GM18507 (cell line): Measurements from ENCODE around the gene MRPS18A.

Experiments used
- DNase-seq: peaks from one replicate; pipeline ENCODE4 v3.0.0; 2011; ENCODE audit warnings: low read depth; ENCODE audit not compliant: insufficient read length; ENCODE audit errors: extremely low spot score
- FAIRE-seq: peaks from 2 replicates; lab custom pipeline; 2011; peaks lifted over from hg19 to GRCh38; lab: Jason Lieb, UNC

Gene MRPS18A

DNA sequence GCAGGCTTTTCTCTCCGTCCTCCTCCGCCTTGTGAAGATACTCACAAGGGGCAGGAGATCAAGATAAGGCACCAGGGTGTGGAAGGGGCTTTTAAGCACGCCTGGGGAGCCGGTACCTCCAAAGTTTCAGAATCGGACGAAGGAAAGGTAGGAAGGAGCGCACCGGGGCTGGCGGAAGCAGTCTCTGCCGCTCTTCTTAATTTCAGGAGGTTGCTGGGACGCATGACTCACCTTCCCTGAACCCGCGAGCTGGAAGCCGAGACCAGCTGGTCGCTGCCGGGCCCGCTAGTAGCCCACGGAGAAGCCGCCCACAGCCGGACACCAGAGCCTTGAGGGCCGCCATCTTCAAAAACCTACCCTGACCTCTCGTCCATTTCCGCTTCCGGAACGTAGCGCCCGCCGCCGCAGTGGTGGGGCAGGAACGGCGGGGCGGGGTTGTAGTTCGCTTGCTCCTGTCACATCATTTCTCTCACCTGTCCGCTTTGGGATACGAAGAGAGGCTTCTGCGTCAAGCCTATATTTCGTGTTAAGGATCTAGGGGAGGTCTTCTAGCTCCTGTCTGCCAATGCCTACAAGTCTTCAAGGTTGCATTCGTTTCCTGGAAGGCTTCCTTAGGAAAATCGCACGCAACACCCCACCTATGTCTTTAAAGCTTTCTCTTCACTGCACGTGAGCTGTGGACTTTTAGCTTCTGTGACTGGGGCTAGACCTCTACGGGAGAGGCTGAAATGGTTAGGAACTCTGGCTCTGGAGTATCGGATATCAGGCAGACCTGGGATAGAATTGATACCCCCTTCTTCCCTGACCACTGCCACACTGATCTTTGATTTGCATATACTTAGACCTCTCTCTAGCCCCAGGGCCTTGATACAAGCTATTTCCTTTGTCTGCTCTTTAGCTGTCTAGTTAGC is at the start of gene MRPS18A:
Gene MRPS18A (minus strand): TSS at position 355 of the 911 bp plus-strand sequence. CDS start 12 bp downstream, at position 343.
- FAIRE-seq (peak; percentile 85), DNase-seq (peak; percentile 78)

DNA sequence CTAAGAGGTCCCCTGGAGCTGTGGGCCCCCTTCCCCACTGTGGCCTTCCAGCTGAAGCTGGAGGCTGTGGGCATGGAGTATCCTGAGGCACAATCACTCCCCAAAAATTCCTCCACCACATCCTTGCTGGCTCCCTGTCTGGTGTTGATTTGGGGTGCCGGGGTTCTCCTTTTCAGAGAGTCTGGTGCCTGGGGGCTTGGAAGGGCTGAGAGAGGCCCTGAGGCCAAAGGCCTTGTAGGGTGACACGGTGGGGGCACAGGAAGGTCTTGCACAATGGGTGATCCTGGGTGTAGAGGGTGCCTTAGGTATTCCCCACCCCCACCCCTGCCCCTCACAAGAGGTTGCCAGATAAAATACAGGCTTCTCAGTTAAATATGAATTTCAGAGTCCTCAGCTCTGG is 49.3 kb upstream of the MRPS18A start:
- no peak for DNase-seq

DNA sequence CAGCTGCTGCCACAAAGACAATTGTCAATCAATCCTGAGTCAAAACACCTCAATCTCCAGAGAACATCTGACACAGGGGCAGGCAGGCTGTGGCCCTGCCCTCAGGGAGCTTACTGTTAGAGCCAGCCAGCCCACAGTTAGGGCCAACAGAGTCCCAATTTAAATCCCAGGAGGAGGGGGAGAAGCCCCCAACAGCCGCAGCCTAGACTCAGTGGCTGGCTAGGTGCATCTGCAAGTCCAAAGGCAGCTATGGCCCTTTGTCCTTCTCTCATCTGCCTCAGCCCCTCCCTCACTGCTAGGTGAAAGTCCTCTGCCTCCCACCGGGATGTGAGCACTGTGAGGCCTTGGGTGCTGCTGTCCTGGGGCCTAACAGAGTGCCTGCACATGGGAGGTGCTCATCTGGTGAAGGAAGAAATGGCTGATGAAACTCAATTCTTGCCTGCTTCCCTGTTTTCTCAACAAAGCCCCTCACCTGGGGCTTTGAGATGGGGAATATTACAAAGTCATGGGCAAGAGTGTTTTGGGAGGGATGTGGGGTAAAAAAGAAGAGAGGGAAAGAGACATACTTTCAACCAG is 48.7 kb upstream of the MRPS18A start:
- no peak for DNase-seq
- FAIRE-seq: no peak

More for the DNA sequence above, 49.3 kb upstream of the MRPS18A start:
- no peak for FAIRE-seq

DNA sequence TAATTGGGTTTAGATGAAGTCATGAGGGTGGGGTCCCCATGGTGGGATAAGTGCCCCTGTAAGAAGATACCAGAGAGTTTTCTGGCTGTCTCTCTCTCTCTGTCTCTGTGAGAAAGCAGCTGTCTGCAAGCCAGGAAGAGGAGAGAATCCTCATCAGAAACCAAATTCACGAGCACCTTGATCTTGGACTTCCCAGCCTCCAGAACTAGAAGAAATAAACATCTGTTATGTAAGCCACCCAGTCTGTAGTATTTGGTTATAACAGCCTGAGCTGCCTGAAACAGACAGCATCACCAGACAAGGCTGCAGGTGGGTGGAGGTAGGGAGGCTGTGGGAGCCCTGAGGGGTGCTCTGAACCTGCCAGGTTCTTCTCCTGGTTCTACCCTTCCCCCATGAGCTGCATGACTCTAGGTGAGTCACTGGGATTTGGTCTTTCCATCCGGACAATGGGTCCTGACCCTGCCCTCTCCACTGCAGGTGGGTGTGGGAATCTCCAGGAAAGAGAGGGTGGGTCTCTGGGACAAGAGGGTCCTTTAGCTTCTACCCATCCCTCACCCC is 48.1 kb upstream of the MRPS18A start:
- FAIRE-seq: no peak

DNA sequence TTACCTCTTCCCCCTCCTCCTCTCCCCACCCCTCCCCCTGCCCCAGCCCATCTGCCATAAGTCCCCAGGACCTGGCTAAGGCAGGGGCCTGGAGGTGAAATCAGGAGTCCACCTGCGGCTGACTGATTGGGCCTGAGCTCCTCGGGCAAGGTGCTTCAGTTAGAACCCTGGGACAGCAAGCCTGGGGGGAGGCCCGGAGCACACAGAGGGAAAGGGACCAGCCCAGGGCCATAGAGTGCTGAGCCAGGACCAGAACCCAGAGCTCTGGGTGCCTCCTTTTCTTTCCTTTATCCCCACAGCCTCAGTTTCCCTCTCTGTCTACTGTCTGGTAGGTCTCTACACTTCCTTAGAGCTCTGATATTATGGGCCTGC is 46.7 kb upstream of the MRPS18A start:
- DNase-seq (no peak), FAIRE-seq (no peak)

More for the DNA sequence above, 48.1 kb upstream of the MRPS18A start:
- DNase-seq: no peak

DNA sequence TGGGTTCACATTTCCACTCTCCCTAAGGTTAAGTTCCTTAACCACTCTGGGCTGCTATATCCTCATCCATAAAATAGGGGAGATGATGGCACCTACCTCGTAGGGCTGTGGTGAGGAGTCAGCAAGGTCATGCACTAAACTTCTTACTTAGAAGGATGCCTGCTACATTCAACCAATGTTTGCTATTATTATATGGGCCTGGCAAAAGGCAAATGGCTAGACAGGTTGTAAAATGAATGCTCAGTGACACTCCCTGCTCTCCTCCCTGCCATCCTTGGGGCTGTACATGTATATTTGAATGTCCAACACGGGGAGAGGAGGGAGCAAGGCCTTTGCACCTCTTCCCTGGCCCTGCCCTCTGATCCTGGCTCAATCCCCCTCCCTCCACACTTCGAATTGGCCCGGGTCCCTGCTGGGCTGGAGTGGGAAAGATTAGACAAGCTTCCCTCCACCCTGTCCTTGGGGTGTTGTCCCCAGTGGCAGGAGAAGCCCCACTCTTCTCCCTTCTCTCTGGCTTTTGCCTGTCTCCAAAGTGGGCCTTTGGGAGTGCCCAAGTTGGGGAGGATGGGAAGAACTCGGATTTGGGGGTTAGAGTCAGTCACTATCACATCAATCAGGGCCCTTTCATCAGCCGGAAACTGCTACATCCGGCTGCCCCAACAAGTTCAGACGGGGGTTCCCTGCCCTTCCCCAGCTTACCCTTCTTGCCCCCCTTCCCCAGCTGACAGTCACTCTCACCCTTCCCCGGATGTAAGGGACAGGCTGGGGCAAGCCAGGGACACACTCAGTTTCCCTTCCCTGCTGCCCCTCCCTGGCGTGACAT is 46.1 kb upstream of the MRPS18A start:
- FAIRE-seq: peak; percentile 79
- DNase-seq: peak; percentile 45

DNA sequence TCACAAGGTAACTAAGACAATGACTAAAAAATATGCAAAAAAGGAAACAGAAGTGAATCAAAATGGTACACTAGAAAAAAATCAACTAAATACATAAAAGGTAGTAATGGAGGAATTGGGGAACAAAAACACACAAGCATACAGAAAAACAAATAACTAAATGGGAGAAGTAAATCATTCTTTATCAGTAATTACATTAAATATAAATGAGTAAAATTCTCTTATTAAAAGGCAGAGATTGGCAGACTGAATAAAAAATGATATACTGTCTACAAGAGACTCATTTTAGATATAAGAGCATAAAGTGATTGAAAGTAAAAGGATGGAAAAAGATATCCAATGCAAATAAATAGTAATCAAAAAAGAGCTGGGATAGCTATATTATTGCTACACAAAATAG is 43.0 kb upstream of the MRPS18A start:
- no peak for FAIRE-seq

DNA sequence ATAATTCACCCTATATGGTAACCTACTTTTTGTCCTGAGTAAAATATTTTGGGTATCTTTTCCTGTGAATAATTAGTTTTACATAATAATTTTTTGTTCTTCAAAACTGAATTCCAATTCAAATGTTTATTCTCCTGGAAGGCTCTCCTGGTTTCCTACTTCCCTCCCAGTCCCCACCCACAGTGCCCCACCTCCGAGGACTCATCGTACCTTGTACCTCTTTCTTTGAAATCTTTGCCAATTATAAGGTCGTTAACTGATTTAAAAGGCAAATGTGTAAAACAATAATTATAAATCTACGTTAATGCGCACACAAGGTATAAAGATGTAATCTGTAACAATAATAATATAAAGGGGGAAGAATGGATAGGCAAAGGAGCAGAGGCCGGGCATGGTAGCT is 41.9 kb upstream of the MRPS18A start:
- FAIRE-seq: no peak
- DNase-seq: no peak

More for the DNA sequence above, 43.0 kb upstream of the MRPS18A start:
- no peak for DNase-seq

GRCh38 chr6:43728586-43728985 is 41.0 kb upstream of the MRPS18A start:
- FAIRE-seq (no peak), DNase-seq (no peak)

GRCh38 chr6:43727634-43728033 is 40.0 kb upstream of the MRPS18A start:
- DNase-seq: no peak
- FAIRE-seq: no peak

GRCh38 chr6:43725643-43726580 is 38.3 kb upstream of the MRPS18A start:
- no peak for DNase-seq
- no peak for FAIRE-seq

DNA sequence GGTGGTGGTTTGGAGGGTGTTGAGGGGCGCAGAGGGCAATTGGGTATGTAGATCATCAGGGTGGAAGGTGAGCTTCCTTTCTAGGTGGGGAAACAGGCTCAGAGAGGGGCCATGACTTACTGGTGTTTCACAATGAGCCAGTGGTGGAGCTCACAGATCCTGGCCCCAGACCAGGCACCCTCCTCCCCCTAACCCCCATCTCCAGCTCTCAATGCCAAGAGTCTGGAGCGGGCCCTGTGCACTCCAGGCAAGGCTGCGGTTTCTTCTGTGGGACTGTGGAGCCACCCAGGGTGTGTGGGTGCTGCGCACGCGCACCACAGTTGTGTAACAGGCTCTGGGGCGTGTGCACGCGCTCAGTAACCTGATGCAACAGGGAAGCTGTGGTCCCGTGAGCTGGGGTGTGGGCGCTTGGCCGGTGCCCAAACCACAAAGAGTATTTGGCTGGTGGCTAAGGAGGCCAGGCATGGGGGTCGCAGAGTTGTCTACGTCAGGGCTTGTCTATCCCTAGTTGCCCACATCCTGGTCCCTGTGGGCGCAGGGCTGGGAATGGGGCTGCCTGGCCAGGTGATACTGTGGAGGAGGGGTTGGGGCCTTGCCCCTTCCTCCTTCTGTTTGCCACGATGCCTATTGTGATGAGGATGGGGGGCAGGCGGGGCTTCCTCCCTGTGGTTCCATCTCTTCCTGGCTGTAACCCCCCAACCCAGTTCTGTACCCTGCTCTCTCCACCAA is 37.5 kb upstream of the MRPS18A start:
- FAIRE-seq (peak; percentile 89), DNase-seq (peak; percentile 71)

- no peak for DNase-seq
- no peak for FAIRE-seq
These were observed 36.8 kb upstream of the MRPS18A start for GRCh38 chr6:43724354-43724753.

GRCh38 chr6:43723737-43724295 is 36.2 kb upstream of the MRPS18A start:
- peak; percentile 68 for DNase-seq
- FAIRE-seq: peak; percentile 94

DNA sequence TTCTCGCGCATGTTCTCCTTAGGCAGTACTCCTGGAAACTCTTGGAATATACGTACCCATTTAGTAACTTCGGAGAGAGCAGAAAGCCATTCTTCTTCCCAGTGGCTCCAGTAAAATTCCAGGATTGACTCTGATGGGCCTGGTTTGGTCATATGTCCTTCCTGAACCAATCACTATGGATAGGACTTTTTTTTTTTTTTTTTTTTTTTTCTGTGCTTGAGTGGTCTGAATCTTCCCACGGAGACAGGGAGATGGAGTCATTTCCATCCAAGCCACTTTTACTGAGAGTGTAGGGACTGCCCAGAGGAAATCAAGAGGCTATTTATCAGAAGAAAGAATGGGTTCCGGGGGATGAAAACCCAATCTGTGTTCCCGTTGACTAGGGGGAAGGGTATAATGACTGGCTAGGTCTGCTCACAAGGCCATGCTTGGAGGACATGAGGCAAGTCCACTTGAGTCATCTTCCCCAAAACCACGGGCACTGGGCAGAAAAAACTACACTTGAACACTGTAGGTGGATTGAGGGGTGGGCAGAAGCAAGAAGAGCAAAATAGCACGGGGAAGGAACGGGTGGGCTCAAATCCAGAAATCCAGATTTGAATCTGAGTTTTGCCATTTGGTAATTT is 35.4 kb upstream of the MRPS18A start:
- FAIRE-seq: no peak
- no peak for DNase-seq

GRCh38 chr6:43720999-43721398 is 33.4 kb upstream of the MRPS18A start:
- DNase-seq: no peak
- FAIRE-seq: no peak

DNA sequence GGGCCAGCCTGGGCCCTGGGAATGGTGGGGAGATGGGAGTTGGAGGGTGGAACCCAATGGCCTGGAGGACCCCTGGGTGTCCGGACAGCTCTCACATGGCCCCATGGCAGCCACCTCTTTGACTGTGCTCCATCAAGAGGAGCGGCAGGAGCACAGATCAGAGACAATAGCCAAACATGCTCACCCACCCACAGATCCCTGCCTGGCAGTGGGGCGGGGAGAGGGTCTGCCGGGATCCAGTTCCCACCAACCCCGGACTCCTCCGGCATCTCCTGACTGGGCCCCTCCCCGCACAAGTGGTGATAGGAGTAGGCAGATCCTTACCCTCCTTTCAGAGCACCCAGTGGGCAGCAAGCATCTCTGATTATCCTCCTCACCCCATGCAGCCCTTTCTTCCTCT is 31.9 kb upstream of the MRPS18A start:
- FAIRE-seq (no peak), DNase-seq (no peak)
